GM12873 (cell line): ENCODE data around the gene MRPL30.

Experiments
- TF ChIP-seq, protein P1 (sequence below): IDR thresholded peaks from 2 replicates; pipeline ENCODE4 v1.5.1; 2012; ENCODE audit warnings: low read depth, mild to moderate bottlenecking, moderate library complexity, low read length, control low read depth; ENCODE audit not compliant: insufficient read depth; ENCODE audit errors: missing control alignments

MRPL30 gene

GRCh38 chr2:99217929-99218501 lies 37.0 kb downstream of the MRPL30 start:
- TF ChIP-seq, protein P1, sequence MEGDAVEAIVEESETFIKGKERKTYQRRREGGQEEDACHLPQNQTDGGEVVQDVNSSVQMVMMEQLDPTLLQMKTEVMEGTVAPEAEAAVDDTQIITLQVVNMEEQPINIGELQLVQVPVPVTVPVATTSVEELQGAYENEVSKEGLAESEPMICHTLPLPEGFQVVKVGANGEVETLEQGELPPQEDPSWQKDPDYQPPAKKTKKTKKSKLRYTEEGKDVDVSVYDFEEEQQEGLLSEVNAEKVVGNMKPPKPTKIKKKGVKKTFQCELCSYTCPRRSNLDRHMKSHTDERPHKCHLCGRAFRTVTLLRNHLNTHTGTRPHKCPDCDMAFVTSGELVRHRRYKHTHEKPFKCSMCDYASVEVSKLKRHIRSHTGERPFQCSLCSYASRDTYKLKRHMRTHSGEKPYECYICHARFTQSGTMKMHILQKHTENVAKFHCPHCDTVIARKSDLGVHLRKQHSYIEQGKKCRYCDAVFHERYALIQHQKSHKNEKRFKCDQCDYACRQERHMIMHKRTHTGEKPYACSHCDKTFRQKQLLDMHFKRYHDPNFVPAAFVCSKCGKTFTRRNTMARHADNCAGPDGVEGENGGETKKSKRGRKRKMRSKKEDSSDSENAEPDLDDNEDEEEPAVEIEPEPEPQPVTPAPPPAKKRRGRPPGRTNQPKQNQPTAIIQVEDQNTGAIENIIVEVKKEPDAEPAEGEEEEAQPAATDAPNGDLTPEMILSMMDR: no peak

DNA sequence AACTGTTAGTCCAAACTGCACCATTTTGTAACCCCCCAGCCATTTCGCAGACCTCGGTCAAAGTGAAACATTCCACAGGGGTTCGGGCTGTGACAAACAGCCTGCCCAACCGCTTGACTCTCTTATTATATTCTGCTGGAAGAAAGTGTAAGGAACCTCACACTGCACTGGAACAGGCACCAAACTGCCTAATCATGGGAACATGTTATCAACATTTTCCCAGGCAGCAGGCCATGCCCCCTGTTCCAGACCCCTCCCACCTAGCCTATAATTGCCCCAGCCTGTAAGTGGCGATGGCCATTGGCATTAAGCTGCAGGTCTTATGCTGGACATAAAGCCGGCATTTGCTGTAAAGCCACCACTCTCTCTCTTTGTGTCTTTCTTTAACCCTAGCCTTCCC lies 57.6 kb downstream of the MRPL30 start:
- TF ChIP-seq, protein P1: no peak

- TF ChIP-seq, protein P1: no peak
Observed at GRCh38 chr2:99240431-99240830, 59.4 kb downstream of the MRPL30 start.

GRCh38 chr2:99242151-99242550 lies 61.2 kb downstream of the MRPL30 start:
- TF ChIP-seq, protein P1: no peak
